ENCODE data around the gene PSMB2.

The PSMB2 gene

GRCh38 chr1:35656148-35656862 lies 15.0 kb upstream of the PSMB2 start:
- Histone ChIP-seq H3K36me3 (ENCODE audit: low read length) (no peaks in the 10 kb centered on the region), H2AFZ (ENCODE audit: low read depth, low read length, severe bottlenecking) (no peak overlapping the region), H3K27ac (ENCODE audit: low read depth, low read length) (no peak overlapping the region), H4K20me1 (ENCODE audit: low read depth, low read length) (no peaks in the 10 kb centered on the region), H3K4me2 (ENCODE audit: low read depth, low read length, poor library complexity, severe bottlenecking) (no peak overlapping the region), H3K9ac (ENCODE audit: low read length) (no peak overlapping the region), H3K27me3 (ENCODE audit: low read length) (no peaks in the 10 kb centered on the region), H3K79me2 (ENCODE audit: insufficient read depth, low read length) (no peaks in the 10 kb centered on the region), H3F3A (ENCODE audit: insufficient read depth) (no peaks in the 10 kb centered on the region), H3K4me3 (ENCODE audit: insufficient read depth, low read length, poor library complexity, severe bottlenecking) (no peak overlapping the region), H3K9me3 (ENCODE audit: insufficient read depth, low read length) (no peaks in the 10 kb centered on the region), H3K9me2 (replicated peaks; ENCODE audit: insufficient read depth, low read length) (no peaks in the 10 kb centered on the region)
- TF ChIP-seq CTCF (IDR thresholded peaks at IDR 0.05; ENCODE audit: insufficient read depth, low read length, poor library complexity, severe bottlenecking) (no peak), EZH2phosphoT487 (conservative IDR thresholded peaks at IDR 0.05; ENCODE audit: low read length) (no peak)

DNA sequence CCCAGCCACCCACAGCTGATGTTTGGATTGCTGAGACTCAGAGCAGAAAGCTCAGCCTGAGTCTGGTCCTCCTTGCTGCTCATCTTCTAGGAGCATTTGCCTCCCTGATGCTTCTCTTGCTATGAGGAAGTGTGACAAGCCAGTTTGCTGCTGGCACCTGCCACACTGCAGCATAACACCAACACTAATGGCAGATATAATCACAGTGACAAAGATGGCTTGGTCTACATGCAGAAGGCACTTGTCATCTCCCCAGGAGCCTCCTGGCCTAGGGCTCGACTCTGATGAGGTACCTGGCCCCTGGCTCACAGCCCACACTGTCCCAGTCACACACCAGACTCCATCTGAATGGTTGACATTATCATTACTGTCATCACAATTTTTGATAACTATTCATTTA lies 13.9 kb upstream of the PSMB2 start:
- no peaks in the 10 kb centered on the region for H3K9me3 ChIP-seq (ENCODE audit: insufficient read depth, low read length)
- TF ChIP-seq CTCF (IDR thresholded peaks at IDR 0.05; ENCODE audit: insufficient read depth, low read length, poor library complexity, severe bottlenecking) (no peak), EZH2phosphoT487 (conservative IDR thresholded peaks at IDR 0.05; ENCODE audit: low read length) (no peak)
- no peak overlapping the region for H3K27ac ChIP-seq (ENCODE audit: low read depth, low read length)
- H3K9me2 ChIP-seq (replicated peaks; ENCODE audit: insufficient read depth, low read length), result no peaks in the 10 kb centered on the region
- no peaks in the 10 kb centered on the region for H3K27me3 ChIP-seq (ENCODE audit: low read length)
- no peaks in the 10 kb centered on the region for H3F3A ChIP-seq (ENCODE audit: insufficient read depth)
- H3K4me2 ChIP-seq (ENCODE audit: low read depth, low read length, poor library complexity, severe bottlenecking), result no peak overlapping the region
- no peak overlapping the region for H3K4me3 ChIP-seq (ENCODE audit: insufficient read depth, low read length, poor library complexity, severe bottlenecking)
- no peak overlapping the region for H3K9ac ChIP-seq (ENCODE audit: low read length)
- H3K79me2 ChIP-seq (ENCODE audit: insufficient read depth, low read length), result no peaks in the 10 kb centered on the region
- H4K20me1 ChIP-seq (ENCODE audit: low read depth, low read length), result no peaks in the 10 kb centered on the region
- no peaks in the 10 kb centered on the region for H3K36me3 ChIP-seq (ENCODE audit: low read length)
- H2AFZ ChIP-seq (ENCODE audit: low read depth, low read length, severe bottlenecking), result no peak overlapping the region

- Histone ChIP-seq H3K9ac (ENCODE audit: low read length) (no peak overlapping the region), H3K4me2 (ENCODE audit: low read depth, low read length, poor library complexity, severe bottlenecking) (no peak overlapping the region), H3K4me3 (ENCODE audit: insufficient read depth, low read length, poor library complexity, severe bottlenecking) (no peak overlapping the region), H3K9me3 (ENCODE audit: insufficient read depth, low read length) (no peaks in the 10 kb centered on the region), H4K20me1 (ENCODE audit: low read depth, low read length) (no peaks in the 10 kb centered on the region), H3K79me2 (ENCODE audit: insufficient read depth, low read length) (no peaks in the 10 kb centered on the region), H3K27ac (ENCODE audit: low read depth, low read length) (no peak overlapping the region), H3K9me2 (replicated peaks; ENCODE audit: insufficient read depth, low read length) (no peaks in the 10 kb centered on the region), H3K27me3 (ENCODE audit: low read length) (no peaks in the 10 kb centered on the region), H2AFZ (ENCODE audit: low read depth, low read length, severe bottlenecking) (no peak overlapping the region), H3F3A (ENCODE audit: insufficient read depth) (no peaks in the 10 kb centered on the region), H3K36me3 (ENCODE audit: low read length) (no peaks in the 10 kb centered on the region)
- TF ChIP-seq CTCF (IDR thresholded peaks at IDR 0.05; ENCODE audit: insufficient read depth, low read length, poor library complexity, severe bottlenecking) (no peak), EZH2phosphoT487 (conservative IDR thresholded peaks at IDR 0.05; ENCODE audit: low read length) (no peak)
These were observed 9.1 kb upstream of the PSMB2 start for GRCh38 chr1:35650416-35650815.
